Tibial artery (tissue), 4 donors: ENCODE results near the gene EZH2.

Source experiments
- DNase-seq, 2 donors: peaks; one replicate each; pipeline ENCODE4 v3.0.0-alpha.2; 2019
- H3K27ac ChIP-seq, 2 donors: fragments of 200-600 bp; sonication (generic) in 1 of 2; 1 replicate in 1 of 2; 2 replicates in 1 of 2; pipeline ENCODE4 v1.5.1; 2018 to 2019; ENCODE audit warnings: mild to moderate bottlenecking in 1 of 2
- H3K27me3 ChIP-seq, 2 donors: fragments of 200-600 bp; sonication (generic) in 1 of 2; one replicate each; pipeline versions ENCODE4 v1.5.1 to v1.6.0; 2016 to 2019
- H3K36me3 ChIP-seq, 3 donors: fragments of 200-600 bp; sonication (generic) in 2 of 3; one replicate each; pipeline ENCODE4 v1.5.1; 2016 to 2019; ENCODE audit warnings: mild to moderate bottlenecking in 2 of 3
- H3K4me1 ChIP-seq, 4 donors: fragments of 200-600 bp; sonication (generic) in 2 of 4; 1 replicate in 3 of 4; 2 replicates in 1 of 4; pipeline ENCODE4 v1.5.1; 2016 to 2019
- H3K4me3 ChIP-seq, 2 donors: fragments of 200-600 bp; sonication (generic) in 1 of 2; 1 replicate in 1 of 2; 2 replicates in 1 of 2; pipeline ENCODE4 v1.5.1; 2018 to 2019; ENCODE audit warnings: mild to moderate bottlenecking in 2 of 2
- H3K9me3 ChIP-seq, 3 donors: fragments of 200-600 bp; sonication (generic) in 1 of 3; one replicate each; pipeline ENCODE4 v1.5.1; 2016 to 2019
- intact Hi-C: fragments of 100-400 bp; cut with DNase I; formaldehyde crosslinking; loops from one replicate; pipeline ENCODE4 v1.15.0; 2023; ENCODE audit warnings: low total_unique reads
- TF ChIP-seq, protein P1 (sequence below), 2 experiments: fragments of 200-600 bp in 1 of 2; fragments of 450-650 bp in 1 of 2; IDR thresholded peaks; one replicate each; pipeline ENCODE4 v1.5.1; 2017 to 2019; ENCODE audit warnings: antibody characterized with exemption in 2 of 2, mild to moderate bottlenecking in 1 of 2, moderate library complexity in 1 of 2

Gene EZH2

DNA sequence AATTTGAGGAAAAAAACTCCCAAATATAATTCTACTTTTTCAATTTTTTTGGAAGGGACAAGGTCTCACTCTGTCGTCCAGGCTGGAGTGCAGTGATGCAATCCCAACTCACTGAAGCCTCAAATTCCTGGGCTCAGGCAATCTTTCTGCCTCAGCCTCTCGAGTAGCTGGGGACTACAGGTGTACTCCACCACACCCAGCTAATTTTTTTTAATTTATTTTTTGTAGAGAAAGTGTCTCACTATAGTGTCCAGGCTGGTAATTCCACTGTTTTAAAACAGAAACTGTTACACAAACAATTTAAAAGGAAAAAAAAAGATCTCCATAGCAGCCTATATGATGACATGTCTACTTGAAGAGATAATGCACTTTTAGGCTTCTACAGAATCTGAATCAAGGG, 25.6 kb downstream of the EZH2 start:
- no peaks in the 10 kb centered on the region for H3K36me3 ChIP-seq
- H3K27ac ChIP-seq: no peak overlapping the region
- H3K4me1 ChIP-seq: no peaks in the 10 kb centered on the region
- intact Hi-C loops: no loop called here
- no peak overlapping the region for H3K4me3 ChIP-seq
- H3K27me3 ChIP-seq: no peaks in the 10 kb centered on the region
- TF ChIP-seq, protein P1, sequence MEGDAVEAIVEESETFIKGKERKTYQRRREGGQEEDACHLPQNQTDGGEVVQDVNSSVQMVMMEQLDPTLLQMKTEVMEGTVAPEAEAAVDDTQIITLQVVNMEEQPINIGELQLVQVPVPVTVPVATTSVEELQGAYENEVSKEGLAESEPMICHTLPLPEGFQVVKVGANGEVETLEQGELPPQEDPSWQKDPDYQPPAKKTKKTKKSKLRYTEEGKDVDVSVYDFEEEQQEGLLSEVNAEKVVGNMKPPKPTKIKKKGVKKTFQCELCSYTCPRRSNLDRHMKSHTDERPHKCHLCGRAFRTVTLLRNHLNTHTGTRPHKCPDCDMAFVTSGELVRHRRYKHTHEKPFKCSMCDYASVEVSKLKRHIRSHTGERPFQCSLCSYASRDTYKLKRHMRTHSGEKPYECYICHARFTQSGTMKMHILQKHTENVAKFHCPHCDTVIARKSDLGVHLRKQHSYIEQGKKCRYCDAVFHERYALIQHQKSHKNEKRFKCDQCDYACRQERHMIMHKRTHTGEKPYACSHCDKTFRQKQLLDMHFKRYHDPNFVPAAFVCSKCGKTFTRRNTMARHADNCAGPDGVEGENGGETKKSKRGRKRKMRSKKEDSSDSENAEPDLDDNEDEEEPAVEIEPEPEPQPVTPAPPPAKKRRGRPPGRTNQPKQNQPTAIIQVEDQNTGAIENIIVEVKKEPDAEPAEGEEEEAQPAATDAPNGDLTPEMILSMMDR (IDR thresholded peaks at IDR 0.05): no peak
- no peak for DNase-seq
- H3K9me3 ChIP-seq: no peaks in the 10 kb centered on the region

DNA sequence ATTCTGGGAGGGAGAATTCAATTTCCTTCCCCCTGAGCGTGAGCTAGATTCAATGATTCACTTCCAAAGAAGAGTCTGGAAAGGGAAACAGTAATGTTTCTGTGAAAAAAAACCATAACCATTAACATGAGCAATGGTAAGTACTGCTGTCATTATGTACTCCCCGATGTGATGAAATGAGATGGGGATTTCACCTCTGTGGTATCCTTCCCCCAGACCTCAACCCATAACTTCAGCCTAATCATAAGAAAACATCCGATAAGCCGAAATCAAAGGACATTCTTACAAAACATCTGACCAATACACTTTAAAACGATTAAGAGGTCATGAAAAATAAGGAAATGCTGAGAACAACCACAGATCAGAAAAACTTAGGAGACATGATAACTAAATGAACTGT, 27.2 kb downstream of the EZH2 start:
- no peaks in the 10 kb centered on the region for H3K36me3 ChIP-seq
- intact Hi-C loops: no loop called here
- no peak for DNase-seq
- TF ChIP-seq, protein P1 (IDR thresholded peaks at IDR 0.05): no peak
- no peak overlapping the region for H3K27ac ChIP-seq
- no peaks in the 10 kb centered on the region for H3K9me3 ChIP-seq
- no peak overlapping the region for H3K4me3 ChIP-seq
- no peaks in the 10 kb centered on the region for H3K4me1 ChIP-seq
- H3K27me3 ChIP-seq: no peaks in the 10 kb centered on the region

DNA sequence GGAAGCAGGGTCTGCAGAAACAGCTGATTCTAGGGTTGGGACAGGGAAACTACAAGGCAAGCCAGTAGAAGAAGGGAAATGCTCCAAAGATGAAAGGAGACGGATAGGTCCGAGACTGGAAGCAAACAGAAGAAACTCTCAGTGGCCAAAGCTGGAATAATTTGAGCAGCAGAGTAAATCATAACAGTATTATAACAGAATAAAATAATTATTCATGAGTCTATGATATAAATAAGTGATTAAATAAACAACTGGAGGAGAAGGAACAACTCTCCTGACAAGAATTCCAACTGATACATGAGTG, 27.6 kb downstream of the EZH2 start:
- H3K36me3 ChIP-seq: no peaks in the 10 kb centered on the region
- H3K27ac ChIP-seq: no peak overlapping the region
- no peak overlapping the region for H3K4me3 ChIP-seq
- no peak for DNase-seq
- H3K4me1 ChIP-seq: no peaks in the 10 kb centered on the region
- H3K27me3 ChIP-seq: no peaks in the 10 kb centered on the region
- intact Hi-C loops: no loop called here
- no peaks in the 10 kb centered on the region for H3K9me3 ChIP-seq
- TF ChIP-seq, protein P1 (IDR thresholded peaks at IDR 0.05): no peak

DNA sequence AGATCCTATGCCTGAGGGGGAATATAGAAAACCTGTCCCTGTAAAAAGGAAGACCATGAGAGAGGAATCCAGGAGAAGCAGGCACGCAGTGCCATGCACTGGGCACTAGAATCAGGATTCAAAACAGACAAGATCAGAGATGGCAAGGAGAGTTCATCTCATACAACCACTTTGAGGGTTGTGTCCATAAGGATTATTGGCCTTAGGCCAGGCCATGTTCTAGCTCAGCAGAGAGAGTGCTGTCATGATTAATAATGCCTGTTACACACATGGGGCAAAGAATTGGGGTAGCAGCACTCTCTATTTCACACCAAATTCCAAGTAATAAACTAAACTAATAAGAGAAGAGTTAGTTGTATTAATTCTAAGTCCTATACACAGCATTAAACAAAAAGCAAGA, 29.1 kb downstream of the EZH2 start:
- no peaks in the 10 kb centered on the region for H3K4me1 ChIP-seq
- no peaks in the 10 kb centered on the region for H3K36me3 ChIP-seq
- TF ChIP-seq, protein P1 (IDR thresholded peaks at IDR 0.05): no peak
- no peak for DNase-seq
- H3K27ac ChIP-seq: no peak overlapping the region
- no peak overlapping the region for H3K4me3 ChIP-seq
- no peaks in the 10 kb centered on the region for H3K27me3 ChIP-seq
- H3K9me3 ChIP-seq: no peaks in the 10 kb centered on the region
- intact Hi-C loops: no loop called here

DNA sequence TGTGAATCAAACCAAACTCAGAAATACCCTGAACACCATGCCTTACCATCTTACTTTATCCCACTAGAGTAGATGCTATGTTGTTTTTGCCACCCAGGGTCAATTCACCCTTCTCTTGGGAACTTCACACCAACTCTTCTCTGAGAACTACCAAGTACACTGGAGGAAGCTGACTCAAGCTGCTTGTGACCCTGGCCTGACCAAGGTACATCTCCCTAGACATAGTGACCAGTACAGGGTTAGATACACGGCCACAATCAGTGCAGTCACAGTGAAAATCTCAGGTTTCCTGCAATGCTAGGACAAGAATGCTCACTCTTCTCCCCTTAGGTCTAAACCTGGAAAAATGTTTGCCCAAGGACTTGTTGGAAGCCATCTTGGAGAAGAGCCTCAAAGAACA, 31.8 kb downstream of the EZH2 start:
- Histone ChIP-seq H3K27ac (no peak overlapping the region), H3K36me3 (no peaks in the 10 kb centered on the region), H3K27me3 (no peaks in the 10 kb centered on the region), H3K4me1 (no peaks in the 10 kb centered on the region), H3K4me3 (no peak overlapping the region), H3K9me3 (no peaks in the 10 kb centered on the region)
- TF ChIP-seq, protein P1 (IDR thresholded peaks at IDR 0.05): no peak
- no peak for DNase-seq
- intact Hi-C loops: no loop called here

DNA sequence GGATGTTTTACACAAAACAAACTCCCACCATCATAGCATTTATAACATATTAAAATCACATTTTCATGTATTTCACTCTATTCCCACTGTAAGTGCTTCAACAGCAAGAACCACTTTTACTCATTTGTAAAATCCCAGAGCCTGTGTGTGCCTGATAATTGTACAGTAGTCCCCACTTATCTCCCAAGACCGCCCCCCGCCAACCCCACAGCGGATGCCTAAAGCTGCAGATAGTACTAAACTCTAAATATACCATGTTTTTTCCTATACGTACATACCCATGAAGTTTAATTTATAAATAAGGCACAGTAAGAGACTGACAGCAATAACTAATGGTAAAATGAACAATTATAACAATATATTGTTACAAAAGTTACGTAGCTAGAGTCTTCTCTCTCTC, 33.5 kb downstream of the EZH2 start:
- Histone ChIP-seq H3K27ac (no peak overlapping the region), H3K27me3 (no peaks in the 10 kb centered on the region)
- intact Hi-C loops: no loop called here

More for the DNA sequence above, 33.5 kb downstream of the EZH2 start:
- Histone ChIP-seq H3K4me1 (no peaks in the 10 kb centered on the region), H3K9me3 (no peaks in the 10 kb centered on the region), H3K36me3 (no peaks in the 10 kb centered on the region), H3K4me3 (no peak overlapping the region)
- DNase-seq: no peak
- TF ChIP-seq, protein P1 (IDR thresholded peaks at IDR 0.05): no peak
